OCI-LY7 (cell line): ENCODE data around the gene TMEM131L.

ENCODE experiments used
- EZH2phosphoT487 ChIP-seq: fragments of 200-600 bp; sonication (generic); IDR thresholded peaks from 2 replicates; pipeline ENCODE4 v1.6.1; 2018; ENCODE audit warnings: low read depth, borderline replicate concordance, mild to moderate bottlenecking, mixed run types, antibody characterized with exemption, low read length, moderate library complexity, mixed read lengths
- TF ChIP-seq, protein P1 (sequence below): fragments of 200-600 bp; sonication (generic); conservative IDR thresholded peaks from 2 replicates; pipeline ENCODE4 v1.5.1; 2014; ENCODE audit warnings: mild to moderate bottlenecking, antibody characterized with exemption, low read length, moderate library complexity, mixed read lengths

DNA sequence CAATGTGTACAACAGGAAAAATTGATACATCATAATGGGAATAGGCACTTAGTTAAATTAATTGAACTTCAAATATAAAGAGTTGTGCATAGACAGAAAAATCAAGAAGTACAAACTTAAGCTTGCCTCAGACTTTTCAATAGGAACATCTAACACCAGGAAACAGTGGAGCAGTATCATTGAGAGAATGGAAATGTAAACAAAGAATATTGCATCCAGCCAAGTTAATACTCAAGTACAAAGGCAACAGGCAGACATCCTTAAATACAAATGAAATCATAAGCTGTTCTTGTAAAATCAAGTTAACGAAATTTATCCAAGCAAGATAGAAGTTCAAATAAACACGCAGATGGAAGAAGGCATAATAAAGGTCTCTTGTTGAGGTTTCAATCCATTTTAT is 146.7 kb downstream of the TMEM131L start:
- TF ChIP-seq, protein P1, sequence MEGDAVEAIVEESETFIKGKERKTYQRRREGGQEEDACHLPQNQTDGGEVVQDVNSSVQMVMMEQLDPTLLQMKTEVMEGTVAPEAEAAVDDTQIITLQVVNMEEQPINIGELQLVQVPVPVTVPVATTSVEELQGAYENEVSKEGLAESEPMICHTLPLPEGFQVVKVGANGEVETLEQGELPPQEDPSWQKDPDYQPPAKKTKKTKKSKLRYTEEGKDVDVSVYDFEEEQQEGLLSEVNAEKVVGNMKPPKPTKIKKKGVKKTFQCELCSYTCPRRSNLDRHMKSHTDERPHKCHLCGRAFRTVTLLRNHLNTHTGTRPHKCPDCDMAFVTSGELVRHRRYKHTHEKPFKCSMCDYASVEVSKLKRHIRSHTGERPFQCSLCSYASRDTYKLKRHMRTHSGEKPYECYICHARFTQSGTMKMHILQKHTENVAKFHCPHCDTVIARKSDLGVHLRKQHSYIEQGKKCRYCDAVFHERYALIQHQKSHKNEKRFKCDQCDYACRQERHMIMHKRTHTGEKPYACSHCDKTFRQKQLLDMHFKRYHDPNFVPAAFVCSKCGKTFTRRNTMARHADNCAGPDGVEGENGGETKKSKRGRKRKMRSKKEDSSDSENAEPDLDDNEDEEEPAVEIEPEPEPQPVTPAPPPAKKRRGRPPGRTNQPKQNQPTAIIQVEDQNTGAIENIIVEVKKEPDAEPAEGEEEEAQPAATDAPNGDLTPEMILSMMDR = no peak
- TF ChIP-seq EZH2phosphoT487 = no peak
